Neural progenitor cell (in vitro differentiated cells): ENCODE measurements around the gene CYP4A11. TPM values are rescaled to one million over a fixed set of nuclear protein-coding genes. Genes with fewer than 3 reads are reported as not detected.
"Not testable (repeated sequence)": the region's sequence is repeated elsewhere in the genome, so short reads cannot be mapped to it uniquely, and the experiment has no call there.

Experiments
- DNase-seq: peaks from one replicate; pipeline ENCODE4 v3.0.0-alpha.2; 2016; ENCODE audit warnings: low spot score
- H2AFZ ChIP-seq: fragments of 200-600 bp; sonication (generic); replicated peaks from 2 replicates; pipeline ENCODE4 v1.6.1; 2016; ENCODE audit warnings: antibody characterized with exemption
- H3F3A ChIP-seq: fragments of 200-600 bp; sonication (generic); 2 replicates; pipeline ENCODE4 v1.6.1; 2016; ENCODE audit warnings: antibody characterized with exemption, low read depth
- H3K27ac ChIP-seq: fragments of 200-600 bp; sonication (generic); 2 replicates; pipeline ENCODE4 v1.5.1; 2016; ENCODE audit warnings: mild to moderate bottlenecking
- H3K27me3 ChIP-seq: fragments of 200-600 bp; sonication (generic); 2 replicates; pipeline ENCODE4 v1.6.1; 2016; ENCODE audit warnings: mild to moderate bottlenecking, moderate library complexity
- H3K36me3 ChIP-seq: fragments of 200-600 bp; sonication (generic); 2 replicates; pipeline ENCODE4 v1.5.1; 2016
- H3K4me1 ChIP-seq: fragments of 200-600 bp; sonication (generic); 2 replicates; pipeline ENCODE4 v1.6.1; 2016; ENCODE audit warnings: mixed run types
- H3K4me2 ChIP-seq: fragments of 200-600 bp; sonication (generic); 2 replicates; pipeline ENCODE4 v1.6.1; 2016
- H3K4me3 ChIP-seq: fragments of 200-600 bp; sonication (generic); 2 replicates; pipeline ENCODE4 v1.5.1; 2016
- H3K79me2 ChIP-seq: fragments of 200-600 bp; sonication (generic); 2 replicates; pipeline ENCODE4 v1.6.1; 2016; ENCODE audit warnings: low read depth
- H3K9ac ChIP-seq: fragments of 200-600 bp; sonication (generic); 2 replicates; pipeline ENCODE4 v1.6.1; 2016
- H3K9me3 ChIP-seq: fragments of 200-600 bp; sonication (generic); 2 replicates; pipeline ENCODE4 v1.5.1; 2016; ENCODE audit warnings: low read depth
- H4K20me1 ChIP-seq: fragments of 200-600 bp; sonication (generic); 2 replicates; pipeline ENCODE4 v1.6.1; 2016; ENCODE audit warnings: low read depth
- H3K27ac Mint-ChIP-seq: 3 replicates; pipeline ENCODE4 v1.8.0; 2021; ENCODE audit warnings: mixed read lengths
- H3K27me3 Mint-ChIP-seq: 2 replicates; pipeline ENCODE4 v1.8.0; 2022; ENCODE audit warnings: low read depth, mild to moderate bottlenecking, inconsistent platforms, moderate library complexity, mixed read lengths; ENCODE audit not compliant: insufficient read depth
- H3K36me3 Mint-ChIP-seq: 3 replicates; pipeline ENCODE4 v1.8.0; 2021; ENCODE audit warnings: mixed read lengths
- H3K4me1 Mint-ChIP-seq: 3 replicates; pipeline ENCODE4 v1.8.0; 2021; ENCODE audit warnings: mixed read lengths
- H3K4me3 Mint-ChIP-seq: 3 replicates; pipeline ENCODE4 v1.8.0; 2021; ENCODE audit warnings: mild to moderate bottlenecking, moderate library complexity, mixed read lengths
- H3K9me3 Mint-ChIP-seq: 3 replicates; pipeline ENCODE4 v1.8.0; 2020; ENCODE audit warnings: mixed read lengths
- EZH2 ChIP-seq: fragments of 200-600 bp; sonication (generic); IDR thresholded peaks from 2 replicates; pipeline ENCODE4 v1.6.1; 2017; ENCODE audit warnings: antibody characterized with exemption, mild to moderate bottlenecking, moderate library complexity
- EZH2phosphoT487 ChIP-seq: fragments of 200-600 bp; sonication (generic); IDR thresholded peaks from 2 replicates; pipeline ENCODE4 v1.6.1; 2017; ENCODE audit warnings: antibody characterized with exemption
- small RNA-seq: library from RNA; depleted of rRNA; stranded (forward); fragments of <200 nt; gene quantifications from one replicate; pipeline ENCODE3, GENCODE V24; 2015
- total RNA-seq: library from RNA; depleted of rRNA; stranded (reverse); fragments of >200 nt; gene quantifications from 2 replicates; pipeline ENCODE4 v1.2.3, GENCODE V29; 2015; ENCODE audit warnings: low replicate concordance
- TF ChIP-seq, protein P1 (sequence below): fragments of 200-600 bp; sonication (generic); IDR thresholded peaks from 2 replicates; pipeline ENCODE4 v1.5.1; 2017; ENCODE audit warnings: antibody characterized with exemption, mild to moderate bottlenecking

Gene CYP4A11
- total RNA-seq, 1 donor from 2014 or later, result not detected

GRCh38 chr1:46900401-46900800 lies 40.9 kb downstream of the CYP4A11 start:
- Histone ChIP-seq H3K79me2 (no peaks in the 10 kb centered on the region), H3K9ac (no peak overlapping the region), H3K27ac (no peak overlapping the region), H4K20me1 (no peaks in the 10 kb centered on the region), H3K4me2 (no peak overlapping the region), H2AFZ (no peak overlapping the region), H3F3A (no peaks in the 10 kb centered on the region), H3K4me1 (no peaks in the 10 kb centered on the region), H3K27me3 (no peaks in the 10 kb centered on the region), H3K9me3 (no peaks in the 10 kb centered on the region), H3K36me3 (no peaks in the 10 kb centered on the region), H3K4me3 (no peak overlapping the region)
- H3K9me3 Mint-ChIP-seq, result peaks cover 5% of the 10 kb centered on the region
- no peaks in the 10 kb centered on the region for H3K36me3 Mint-ChIP-seq
- no peak overlapping the region for H3K27ac Mint-ChIP-seq
- H3K27me3 Mint-ChIP-seq, result peaks cover 2% of the 10 kb centered on the region
- H3K4me3 Mint-ChIP-seq, result no peak overlapping the region
- H3K4me1 Mint-ChIP-seq, result no peaks in the 10 kb centered on the region
- no peak for DNase-seq
- TF ChIP-seq EZH2phosphoT487 (no peak), EZH2 (no peak)
- TF ChIP-seq, protein P1, sequence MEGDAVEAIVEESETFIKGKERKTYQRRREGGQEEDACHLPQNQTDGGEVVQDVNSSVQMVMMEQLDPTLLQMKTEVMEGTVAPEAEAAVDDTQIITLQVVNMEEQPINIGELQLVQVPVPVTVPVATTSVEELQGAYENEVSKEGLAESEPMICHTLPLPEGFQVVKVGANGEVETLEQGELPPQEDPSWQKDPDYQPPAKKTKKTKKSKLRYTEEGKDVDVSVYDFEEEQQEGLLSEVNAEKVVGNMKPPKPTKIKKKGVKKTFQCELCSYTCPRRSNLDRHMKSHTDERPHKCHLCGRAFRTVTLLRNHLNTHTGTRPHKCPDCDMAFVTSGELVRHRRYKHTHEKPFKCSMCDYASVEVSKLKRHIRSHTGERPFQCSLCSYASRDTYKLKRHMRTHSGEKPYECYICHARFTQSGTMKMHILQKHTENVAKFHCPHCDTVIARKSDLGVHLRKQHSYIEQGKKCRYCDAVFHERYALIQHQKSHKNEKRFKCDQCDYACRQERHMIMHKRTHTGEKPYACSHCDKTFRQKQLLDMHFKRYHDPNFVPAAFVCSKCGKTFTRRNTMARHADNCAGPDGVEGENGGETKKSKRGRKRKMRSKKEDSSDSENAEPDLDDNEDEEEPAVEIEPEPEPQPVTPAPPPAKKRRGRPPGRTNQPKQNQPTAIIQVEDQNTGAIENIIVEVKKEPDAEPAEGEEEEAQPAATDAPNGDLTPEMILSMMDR, result no peak

DNA sequence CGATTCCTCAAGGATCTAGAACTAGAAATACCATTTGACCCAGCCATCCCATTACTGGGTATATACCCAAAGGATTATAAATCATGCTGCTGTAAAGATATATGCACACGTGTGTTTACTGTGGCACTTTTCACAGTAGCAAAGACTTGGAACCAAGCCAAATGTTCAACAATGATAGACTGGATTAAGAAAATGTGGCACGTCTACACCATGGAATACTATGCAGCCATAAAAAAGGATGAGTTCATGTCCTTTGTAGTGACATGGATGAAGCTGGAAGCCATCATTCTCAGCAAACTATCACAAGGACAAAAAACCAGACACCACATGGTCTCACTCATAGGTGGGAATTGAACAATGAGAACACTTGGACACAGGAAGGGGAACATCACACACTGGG lies 59.6 kb downstream of the CYP4A11 start:
- not testable (repeated sequence) for H3K4me1 Mint-ChIP-seq, H3K9ac ChIP-seq, H3K27ac Mint-ChIP-seq, H3K27me3 ChIP-seq, H3K9me3 Mint-ChIP-seq, H3K4me3 ChIP-seq, H3K79me2 ChIP-seq, H4K20me1 ChIP-seq, H3K4me3 Mint-ChIP-seq, H2AFZ ChIP-seq, H3K9me3 ChIP-seq, H3F3A ChIP-seq, H3K27ac ChIP-seq, H3K27me3 Mint-ChIP-seq, H3K4me2 ChIP-seq, H3K36me3 ChIP-seq, H3K36me3 Mint-ChIP-seq, H3K4me1 ChIP-seq, DNase-seq

Small RNAs within 50 kb of the gene (small RNA-seq; reads per million reads assigned to genes)
- gene CYP4A26P, result not detected

Other genes with a start within 250 kb of the CYP4A11 start
- gene EFCAB14, start 222.4 kb downstream of the CYP4A11 start, total RNA-seq, result 28.5 and 44.7 TPM in 2 replicates
- gene CYP4B1, start 142.4 kb downstream of the CYP4A11 start, total RNA-seq, result not detected in 2 replicates
- 0.17 and 0.19 TPM in 2 replicates for gene CYP4X1, start 82.2 kb upstream of the CYP4A11 start, total RNA-seq
- not detected in 2 replicates for gene CYP4Z1, start 125.8 kb upstream of the CYP4A11 start, total RNA-seq
- not detected in 2 replicates for gene CYP4A22, start 196.0 kb upstream of the CYP4A11 start, total RNA-seq
- not detected in 2 replicates for gene PDZK1IP1, start 248.6 kb upstream of the CYP4A11 start, total RNA-seq